LoVo (cell line): Measurements from ENCODE around the gene RNF150.

Experiments
- DNase-seq: peaks from one replicate; pipeline ENCODE4 v3.0.0-alpha.2; 2016; ENCODE audit warnings: low spot score

The RNF150 gene

GRCh38 chr4:141022111-141022695, 111.1 kb downstream of the RNF150 start:
- no peak for DNase-seq

GRCh38 chr4:141021397-141022110, 111.7 kb downstream of the RNF150 start:
- DNase-seq: no peak

DNA sequence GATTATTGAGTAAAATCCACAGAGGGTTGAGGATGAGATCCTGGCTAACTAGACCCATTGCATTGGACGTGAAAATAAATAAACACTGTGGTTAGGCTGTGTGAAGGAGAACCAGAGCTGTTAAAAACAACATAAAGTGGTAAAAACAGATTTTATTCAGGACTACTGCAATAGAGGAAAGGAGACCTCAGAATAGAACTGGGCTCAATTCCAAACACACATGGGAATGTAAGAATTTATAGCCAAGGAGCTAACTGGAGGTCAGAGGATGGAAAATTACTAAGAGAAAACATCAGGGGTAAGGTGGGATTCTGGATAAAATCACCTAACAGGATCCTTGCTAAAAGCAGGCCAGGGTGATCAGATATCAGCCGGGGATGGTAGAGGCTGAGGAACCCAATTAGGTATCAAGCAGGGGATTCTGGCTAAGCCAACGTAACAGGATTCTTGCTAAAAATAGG, 112.4 kb downstream of the RNF150 start:
- no peak for DNase-seq

- DNase-seq: no peak
Observed at GRCh38 chr4:141019768-141020167, 113.5 kb downstream of the RNF150 start.

GRCh38 chr4:141016117-141016798, 117.0 kb downstream of the RNF150 start:
- DNase-seq: no peak

DNA sequence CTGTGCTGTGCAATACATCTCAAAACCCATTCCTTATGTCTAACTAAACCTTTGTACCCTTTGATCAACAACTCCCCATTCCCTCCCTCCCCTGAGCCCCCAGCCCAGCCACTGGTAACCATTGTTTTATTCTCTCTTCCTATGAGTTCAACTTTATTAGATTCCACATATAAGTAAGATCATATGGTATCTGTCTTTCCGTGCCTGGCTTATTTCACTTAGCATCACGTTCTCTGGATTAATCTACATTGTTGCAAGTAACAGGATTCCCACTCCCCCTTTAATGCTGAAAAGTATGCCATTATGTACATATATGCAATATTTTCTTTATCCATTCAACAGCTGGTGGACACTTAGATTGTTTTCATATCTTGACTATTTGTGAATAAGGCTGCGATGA, 119.4 kb downstream of the RNF150 start:
- no peak for DNase-seq

- no peak for DNase-seq
Observed at GRCh38 chr4:141011901-141012315, 121.4 kb downstream of the RNF150 start.

DNA sequence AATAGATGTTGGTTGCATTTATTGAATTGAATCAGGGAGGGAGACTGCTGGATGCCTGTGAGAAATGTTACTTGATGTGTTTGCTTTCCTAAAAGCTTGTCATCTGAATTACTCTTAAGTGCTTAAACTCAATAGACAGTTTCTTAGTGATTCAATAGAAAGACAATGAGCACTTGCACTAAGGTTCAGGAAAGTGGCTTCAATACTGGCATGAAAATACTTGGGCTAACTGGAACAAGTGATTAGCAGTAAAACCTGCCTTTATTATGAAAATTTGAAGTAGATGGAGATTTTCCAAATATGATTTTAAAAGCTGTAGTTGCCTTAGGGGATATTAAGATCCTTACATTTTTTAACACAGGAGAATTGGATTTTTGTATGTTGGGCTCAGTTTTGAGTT, 123.3 kb downstream of the RNF150 start:
- no peak for DNase-seq

- DNase-seq: no peak
Observed at GRCh38 chr4:141009129-141009528, 124.1 kb downstream of the RNF150 start.

DNA sequence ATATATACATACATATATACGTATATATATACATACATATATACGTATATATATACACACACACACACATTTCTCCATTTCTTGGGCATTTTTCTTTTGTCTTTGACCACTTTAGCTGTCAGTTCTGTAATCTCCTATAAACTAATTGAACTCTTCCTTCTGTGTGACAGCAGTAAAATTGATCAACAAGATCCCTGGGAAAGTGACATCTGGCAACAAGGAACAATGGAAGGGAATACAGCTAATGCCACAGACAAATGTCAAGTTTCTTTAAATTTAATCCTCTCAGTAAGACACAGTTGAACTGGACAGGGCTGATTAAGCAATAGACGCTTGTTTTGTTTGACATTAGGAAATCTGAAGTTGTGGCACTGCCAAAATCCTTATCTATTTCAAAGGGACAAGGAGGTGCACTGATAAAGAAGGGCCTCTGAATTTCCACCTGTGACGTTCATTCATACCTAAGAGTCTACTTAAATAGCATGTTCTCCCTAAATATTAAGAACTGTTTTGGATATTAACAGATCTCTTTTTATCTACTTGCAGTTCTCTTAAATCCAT, 126.9 kb downstream of the RNF150 start:
- DNase-seq: no peak

DNA sequence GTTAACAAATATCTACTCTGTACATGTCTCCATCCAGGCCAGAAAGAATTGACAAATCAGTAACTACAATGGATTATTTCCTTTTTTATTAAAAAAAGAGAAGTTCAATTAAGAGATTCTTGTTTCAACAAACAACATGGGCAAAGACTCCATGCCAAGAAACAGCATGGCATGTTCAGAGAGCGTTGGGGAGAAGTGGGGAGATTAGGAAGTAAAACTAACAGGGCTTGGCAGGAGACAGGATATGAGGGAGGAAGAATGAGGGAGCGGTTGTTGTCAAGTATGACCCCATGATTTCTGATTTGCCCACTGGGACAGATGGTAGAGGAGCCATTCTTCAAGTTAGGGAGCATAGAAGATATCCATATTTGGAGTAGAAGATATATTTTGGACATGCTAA, 128.4 kb downstream of the RNF150 start:
- no peak for DNase-seq

DNA sequence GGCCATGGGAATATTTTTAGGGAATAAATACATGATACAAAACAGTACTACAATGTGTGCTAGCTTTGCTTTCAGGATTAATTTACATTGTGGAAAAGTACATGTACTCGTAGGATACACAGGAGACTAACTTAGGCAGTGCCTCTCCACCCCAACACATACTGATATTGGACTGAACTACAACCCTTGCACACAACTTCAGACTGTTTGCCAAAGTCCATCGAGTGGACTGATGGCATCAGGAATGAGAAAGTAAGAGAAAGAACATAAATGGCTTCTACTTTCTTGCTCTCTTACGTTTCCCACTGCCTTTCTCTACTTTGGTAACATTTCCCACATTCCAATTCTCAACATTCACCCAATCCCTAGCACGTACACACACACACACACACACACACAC, 130.1 kb downstream of the RNF150 start:
- DNase-seq: no peak

DNA sequence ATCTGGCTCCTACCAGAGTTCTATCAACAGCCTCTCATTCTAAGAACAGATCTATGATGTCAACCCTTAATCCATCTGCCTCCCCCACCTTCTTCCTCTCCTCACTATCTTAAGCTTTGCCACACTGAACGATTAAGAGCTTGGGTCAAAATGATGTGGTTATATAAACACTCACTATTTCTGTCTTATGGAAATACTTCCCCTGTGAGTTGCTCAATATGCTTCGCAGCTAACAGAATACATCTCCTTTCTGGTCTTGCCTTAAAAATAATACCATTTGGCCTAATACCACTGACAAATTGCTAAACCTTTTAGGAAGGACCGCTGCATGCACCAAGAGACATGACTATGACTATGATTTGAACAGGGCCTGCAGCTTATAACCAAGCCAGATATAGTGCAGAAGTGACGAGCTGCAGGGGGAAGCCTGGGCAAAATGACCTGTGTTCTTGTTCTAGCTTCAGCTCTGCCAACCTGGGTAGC, 130.9 kb downstream of the RNF150 start:
- DNase-seq: no peak

DNA sequence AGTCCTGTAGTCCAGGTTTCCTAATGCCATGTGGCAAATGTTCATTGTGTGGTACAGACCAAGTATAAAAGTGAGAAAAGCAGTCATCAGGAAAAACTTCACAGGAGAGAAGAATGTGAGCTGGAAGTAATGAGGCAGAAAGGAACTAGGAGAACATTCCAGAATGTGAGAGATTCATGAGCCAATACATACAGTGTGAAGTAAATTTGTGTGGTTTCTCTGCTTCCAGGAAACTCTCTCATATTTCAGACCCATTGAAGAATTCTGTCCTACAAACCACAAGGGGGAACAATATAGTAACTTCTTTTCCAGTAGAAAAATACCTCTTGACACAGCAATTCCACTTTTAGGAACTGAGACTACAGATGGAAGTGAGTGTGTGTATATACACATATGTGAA, 136.5 kb downstream of the RNF150 start:
- no peak for DNase-seq

- DNase-seq: no peak
Observed at GRCh38 chr4:140995058-140995457, 138.2 kb downstream of the RNF150 start.

GRCh38 chr4:140994015-140994414, 139.3 kb downstream of the RNF150 start:
- no peak for DNase-seq

DNA sequence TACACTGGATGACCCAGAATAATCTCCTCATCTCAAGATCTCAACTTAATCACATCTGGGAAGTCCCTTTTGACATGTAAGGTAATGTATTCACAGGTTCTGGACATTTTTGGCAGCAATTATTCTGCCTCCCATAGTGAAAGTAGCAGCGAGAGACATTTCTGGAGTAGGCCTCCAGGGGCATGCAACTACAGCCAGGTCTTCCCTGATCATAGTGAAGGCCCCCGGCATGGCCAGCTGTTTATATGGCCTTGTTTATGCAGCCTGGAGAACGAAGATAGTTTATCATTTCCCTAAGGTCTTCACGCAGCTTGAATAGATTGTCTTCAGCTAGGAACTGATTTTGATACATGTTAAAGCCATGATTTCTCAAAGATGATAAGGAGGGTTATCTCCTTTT, 139.9 kb downstream of the RNF150 start:
- DNase-seq: no peak

DNA sequence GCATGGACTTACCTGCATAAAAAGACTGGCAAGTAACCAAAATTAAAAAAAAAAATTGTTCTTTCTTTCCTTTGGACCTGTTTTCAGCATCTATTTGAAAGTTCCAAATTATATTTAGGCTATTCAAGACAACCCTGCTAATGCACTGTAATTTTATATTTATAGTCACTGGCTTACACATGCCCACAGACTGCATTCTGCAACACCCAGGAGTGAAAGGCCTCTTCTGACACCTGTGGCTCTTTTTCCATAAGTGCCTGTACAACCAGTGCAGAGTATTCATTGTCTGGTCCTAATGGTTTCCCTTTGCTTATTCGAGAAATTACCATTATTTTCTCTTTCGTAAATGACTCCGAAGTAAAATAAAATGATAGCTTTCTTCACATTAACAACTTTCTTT, 143.3 kb downstream of the RNF150 start:
- no peak for DNase-seq

DNA sequence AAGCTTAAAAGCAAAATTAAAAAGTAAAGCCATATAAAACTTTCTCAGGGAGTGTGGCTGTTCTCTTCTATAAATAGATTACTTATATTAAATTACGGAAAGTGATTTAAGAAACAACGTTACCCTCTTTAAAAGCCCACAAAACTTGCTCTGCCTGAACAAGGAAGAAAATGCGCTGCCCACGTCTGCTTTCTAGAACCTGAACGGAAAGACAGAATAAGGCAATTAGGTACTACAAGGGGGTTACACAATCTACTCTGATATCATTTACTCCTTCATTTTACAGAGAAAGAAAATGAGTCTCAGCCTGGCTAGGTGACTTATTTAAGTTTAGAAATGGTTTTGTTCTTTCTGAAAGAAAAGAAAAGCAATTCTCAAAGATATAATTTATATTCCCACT, 147.2 kb downstream of the RNF150 start:
- no peak for DNase-seq

- no peak for DNase-seq
Observed at GRCh38 chr4:140982613-140983340, 150.5 kb downstream of the RNF150 start.

DNA sequence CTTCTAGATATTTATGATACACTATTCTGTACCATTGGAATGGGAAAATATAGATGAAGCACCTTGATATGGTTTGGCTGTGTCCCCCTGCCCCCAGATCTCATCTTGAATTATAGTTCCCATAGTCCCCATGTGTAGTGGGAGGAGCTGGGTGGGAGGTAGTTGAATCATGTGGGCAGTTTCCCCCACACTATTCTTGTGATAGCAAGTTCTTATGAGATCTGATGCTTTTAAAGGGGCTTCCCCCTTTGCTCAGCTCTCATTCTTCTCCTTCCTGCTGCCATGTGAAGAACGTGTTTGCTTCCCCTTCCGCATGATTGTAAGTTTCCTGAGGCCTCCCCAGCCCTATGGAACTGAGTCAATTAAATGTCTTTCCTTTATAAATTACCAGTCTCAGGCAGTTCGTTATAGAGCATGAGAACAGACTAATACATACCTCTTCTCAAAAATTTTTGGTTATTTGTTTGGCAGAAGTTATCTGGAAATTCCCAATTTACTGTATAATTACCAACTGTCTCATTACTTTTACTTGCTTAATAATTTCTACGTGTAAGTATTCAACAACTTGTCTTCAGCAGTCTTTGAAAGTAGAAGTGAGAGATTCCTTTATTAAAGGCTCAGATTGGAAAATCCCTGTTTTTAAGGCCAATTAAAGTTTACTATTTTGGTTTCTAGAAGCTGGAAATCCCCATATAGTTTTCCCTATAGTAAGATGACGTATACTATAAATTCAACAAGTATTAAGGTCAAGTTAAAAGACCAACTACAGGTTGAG, 152.7 kb downstream of the RNF150 start:
- DNase-seq: no peak
